ENCODE measurements around the gene TOMM70. TPM values are rescaled to one million over a fixed set of nuclear protein-coding genes. Genes with fewer than 3 reads are reported as not detected.

Gene TOMM70
- polyA plus RNA-seq, 1 donor from 2014 or later: 110 TPM

DNA sequence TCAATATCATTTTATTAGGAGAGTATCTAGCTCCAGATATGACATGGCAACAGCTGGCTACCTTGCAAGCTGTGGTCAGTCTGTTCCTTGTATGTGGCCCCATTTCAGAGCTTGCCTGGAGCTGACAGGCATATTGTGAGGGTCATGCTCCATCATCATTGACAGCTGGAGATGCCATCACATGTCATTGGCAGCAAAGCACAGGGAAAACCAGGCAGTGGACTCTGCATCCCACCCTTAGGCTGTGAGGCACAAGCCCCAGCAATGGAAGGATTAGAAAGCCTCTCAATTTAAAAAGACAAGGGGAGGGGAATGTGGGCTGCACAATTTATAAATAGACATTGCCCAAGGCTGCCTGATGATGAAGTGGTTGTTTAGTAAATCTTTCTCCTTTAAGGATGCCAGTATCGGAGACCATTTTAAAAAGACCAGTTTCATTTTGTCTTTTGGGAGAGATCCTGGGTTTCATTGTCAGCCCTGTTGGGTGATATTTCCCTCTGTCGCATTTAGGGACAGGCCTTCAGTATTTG is 28.4 kb upstream of the TOMM70 start:
- H3K9me2 ChIP-seq (ENCODE audit: insufficient read depth, low read length): no peaks in the 10 kb centered on the region
- no peak overlapping the region for H3K4me3 ChIP-seq (ENCODE audit: low read length)
- no peak overlapping the region for H3K9ac ChIP-seq (ENCODE audit: low read length)
- no peaks in the 10 kb centered on the region for H4K20me1 ChIP-seq (ENCODE audit: insufficient read depth)
- no peaks in the 10 kb centered on the region for H3K79me2 ChIP-seq (replicated peaks; ENCODE audit: insufficient read depth, low read length)
- no peak overlapping the region for H3K4me2 ChIP-seq (ENCODE audit: low read length)
- H2AFZ ChIP-seq (ENCODE audit: low read depth, low read length): no peak overlapping the region
- no peak for TF ChIP-seq TAF1 (IDR thresholded peaks at IDR 0.05; ENCODE audit: low read depth)
- TF ChIP-seq POLR2AphosphoS5 (IDR thresholded peaks at IDR 0.05): no peak
- no peak overlapping the region for H3K27ac ChIP-seq (ENCODE audit: low read length)
- no peaks in the 10 kb centered on the region for H3K9me3 ChIP-seq (ENCODE audit: low read length)
- H3F3A ChIP-seq (ENCODE audit: insufficient read depth, low read length, poor library complexity, severe bottlenecking): no peaks in the 10 kb centered on the region
- no peaks in the 10 kb centered on the region for H3K27me3 ChIP-seq (ENCODE audit: insufficient read depth, low read depth, low read length)
- H3K36me3 ChIP-seq (ENCODE audit: insufficient read depth, low read length): no peaks in the 10 kb centered on the region

GRCh38 chr3:100427699-100428098 is 26.8 kb upstream of the TOMM70 start:
- H3K9me2 ChIP-seq (ENCODE audit: insufficient read depth, low read length): no peaks in the 10 kb centered on the region
- no peak overlapping the region for H2AFZ ChIP-seq (ENCODE audit: low read depth, low read length)
- H3K9ac ChIP-seq (ENCODE audit: low read length): no peak overlapping the region
- H3F3A ChIP-seq (ENCODE audit: insufficient read depth, low read length, poor library complexity, severe bottlenecking): no peaks in the 10 kb centered on the region
- TF ChIP-seq CTCF (IDR thresholded peaks at IDR 0.05; ENCODE audit: poor library complexity, severe bottlenecking) (no peak), EZH2 (IDR thresholded peaks at IDR 0.05; ENCODE audit: borderline replicate concordance, insufficient read depth, low read length, poor library complexity, severe bottlenecking) (no peak), MXI1 (conservative IDR thresholded peaks at IDR 0.05; ENCODE audit: poor library complexity, severe bottlenecking) (no peak)
- H3K36me3 ChIP-seq (ENCODE audit: insufficient read depth, low read length): no peaks in the 10 kb centered on the region
- no peak overlapping the region for H3K4me2 ChIP-seq (ENCODE audit: low read length)
- H4K20me1 ChIP-seq (ENCODE audit: insufficient read depth): no peaks in the 10 kb centered on the region
- no peaks in the 10 kb centered on the region for H3K27me3 ChIP-seq (ENCODE audit: insufficient read depth, low read depth, low read length)
- no peaks in the 10 kb centered on the region for H3K9me3 ChIP-seq (ENCODE audit: low read length)
- no peaks in the 10 kb centered on the region for H3K79me2 ChIP-seq (replicated peaks; ENCODE audit: insufficient read depth, low read length)
- no peak overlapping the region for H3K4me3 ChIP-seq (ENCODE audit: low read length)
- no peak overlapping the region for H3K27ac ChIP-seq (ENCODE audit: low read length)

DNA sequence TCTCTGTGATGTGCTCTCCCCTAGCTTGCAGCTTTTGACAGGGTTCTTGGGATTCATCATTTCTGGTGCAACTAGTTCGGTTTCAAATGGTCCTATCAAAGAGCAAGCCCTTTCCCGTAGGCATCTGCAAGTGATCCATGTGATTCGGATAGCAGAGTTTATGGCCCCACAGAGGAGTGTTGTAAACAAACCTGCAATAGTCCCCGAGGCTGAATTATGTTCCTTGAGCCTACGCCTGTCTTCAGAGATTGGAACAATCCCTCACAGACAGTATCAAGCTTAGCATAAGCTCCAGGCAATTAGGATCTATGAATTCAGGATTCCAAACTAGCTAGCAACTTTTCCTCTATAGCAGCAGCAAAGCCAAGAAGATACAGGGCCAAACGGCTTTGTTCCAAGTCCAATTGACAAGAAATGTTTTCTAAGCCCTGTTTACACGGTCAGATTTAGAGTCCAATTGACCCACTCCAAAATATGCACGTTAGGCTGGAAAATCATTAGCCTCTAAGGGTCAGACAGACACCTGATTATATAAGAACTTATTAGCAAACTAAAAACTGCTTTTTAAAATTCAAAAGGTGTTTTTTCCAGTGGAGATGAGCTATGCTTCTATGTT is 25.3 kb upstream of the TOMM70 start:
- Histone ChIP-seq H3K9me2 (ENCODE audit: insufficient read depth, low read length) (no peaks in the 10 kb centered on the region), H3F3A (ENCODE audit: insufficient read depth, low read length, poor library complexity, severe bottlenecking) (no peaks in the 10 kb centered on the region), H3K79me2 (replicated peaks; ENCODE audit: insufficient read depth, low read length) (no peaks in the 10 kb centered on the region), H3K9ac (ENCODE audit: low read length) (no peak overlapping the region), H3K27me3 (ENCODE audit: insufficient read depth, low read depth, low read length) (no peaks in the 10 kb centered on the region), H3K4me2 (ENCODE audit: low read length) (no peak overlapping the region), H3K36me3 (ENCODE audit: insufficient read depth, low read length) (no peaks in the 10 kb centered on the region), H3K27ac (ENCODE audit: low read length) (no peak overlapping the region), H3K9me3 (ENCODE audit: low read length) (no peaks in the 10 kb centered on the region), H4K20me1 (ENCODE audit: insufficient read depth) (no peaks in the 10 kb centered on the region), H3K4me3 (ENCODE audit: low read length) (no peak overlapping the region), H2AFZ (ENCODE audit: low read depth, low read length) (no peak overlapping the region)
- TF ChIP-seq TAF1 (IDR thresholded peaks at IDR 0.05; ENCODE audit: low read depth) (no peak), POLR2AphosphoS5 (IDR thresholded peaks at IDR 0.05) (no peak), MXI1 (conservative IDR thresholded peaks at IDR 0.05; ENCODE audit: poor library complexity, severe bottlenecking) (no peak), CTCF (IDR thresholded peaks at IDR 0.05; ENCODE audit: poor library complexity, severe bottlenecking) (no peak), RAD21 (conservative IDR thresholded peaks at IDR 0.05) (no peak), EP300 (conservative IDR thresholded peaks at IDR 0.05; ENCODE audit: poor library complexity, severe bottlenecking) (no peak), SMC3 (conservative IDR thresholded peaks at IDR 0.05; ENCODE audit: poor library complexity) (no peak), EZH2 (IDR thresholded peaks at IDR 0.05; ENCODE audit: borderline replicate concordance, insufficient read depth, low read length, poor library complexity, severe bottlenecking) (no peak)
- TF ChIP-seq, protein P1, sequence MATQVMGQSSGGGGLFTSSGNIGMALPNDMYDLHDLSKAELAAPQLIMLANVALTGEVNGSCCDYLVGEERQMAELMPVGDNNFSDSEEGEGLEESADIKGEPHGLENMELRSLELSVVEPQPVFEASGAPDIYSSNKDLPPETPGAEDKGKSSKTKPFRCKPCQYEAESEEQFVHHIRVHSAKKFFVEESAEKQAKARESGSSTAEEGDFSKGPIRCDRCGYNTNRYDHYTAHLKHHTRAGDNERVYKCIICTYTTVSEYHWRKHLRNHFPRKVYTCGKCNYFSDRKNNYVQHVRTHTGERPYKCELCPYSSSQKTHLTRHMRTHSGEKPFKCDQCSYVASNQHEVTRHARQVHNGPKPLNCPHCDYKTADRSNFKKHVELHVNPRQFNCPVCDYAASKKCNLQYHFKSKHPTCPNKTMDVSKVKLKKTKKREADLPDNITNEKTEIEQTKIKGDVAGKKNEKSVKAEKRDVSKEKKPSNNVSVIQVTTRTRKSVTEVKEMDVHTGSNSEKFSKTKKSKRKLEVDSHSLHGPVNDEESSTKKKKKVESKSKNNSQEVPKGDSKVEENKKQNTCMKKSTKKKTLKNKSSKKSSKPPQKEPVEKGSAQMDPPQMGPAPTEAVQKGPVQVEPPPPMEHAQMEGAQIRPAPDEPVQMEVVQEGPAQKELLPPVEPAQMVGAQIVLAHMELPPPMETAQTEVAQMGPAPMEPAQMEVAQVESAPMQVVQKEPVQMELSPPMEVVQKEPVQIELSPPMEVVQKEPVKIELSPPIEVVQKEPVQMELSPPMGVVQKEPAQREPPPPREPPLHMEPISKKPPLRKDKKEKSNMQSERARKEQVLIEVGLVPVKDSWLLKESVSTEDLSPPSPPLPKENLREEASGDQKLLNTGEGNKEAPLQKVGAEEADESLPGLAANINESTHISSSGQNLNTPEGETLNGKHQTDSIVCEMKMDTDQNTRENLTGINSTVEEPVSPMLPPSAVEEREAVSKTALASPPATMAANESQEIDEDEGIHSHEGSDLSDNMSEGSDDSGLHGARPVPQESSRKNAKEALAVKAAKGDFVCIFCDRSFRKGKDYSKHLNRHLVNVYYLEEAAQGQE (IDR thresholded peaks at IDR 0.05; ENCODE audit: borderline replicate concordance): no peak
